Measurements from ENCODE around the gene AHRR.

The AHRR gene

DNA sequence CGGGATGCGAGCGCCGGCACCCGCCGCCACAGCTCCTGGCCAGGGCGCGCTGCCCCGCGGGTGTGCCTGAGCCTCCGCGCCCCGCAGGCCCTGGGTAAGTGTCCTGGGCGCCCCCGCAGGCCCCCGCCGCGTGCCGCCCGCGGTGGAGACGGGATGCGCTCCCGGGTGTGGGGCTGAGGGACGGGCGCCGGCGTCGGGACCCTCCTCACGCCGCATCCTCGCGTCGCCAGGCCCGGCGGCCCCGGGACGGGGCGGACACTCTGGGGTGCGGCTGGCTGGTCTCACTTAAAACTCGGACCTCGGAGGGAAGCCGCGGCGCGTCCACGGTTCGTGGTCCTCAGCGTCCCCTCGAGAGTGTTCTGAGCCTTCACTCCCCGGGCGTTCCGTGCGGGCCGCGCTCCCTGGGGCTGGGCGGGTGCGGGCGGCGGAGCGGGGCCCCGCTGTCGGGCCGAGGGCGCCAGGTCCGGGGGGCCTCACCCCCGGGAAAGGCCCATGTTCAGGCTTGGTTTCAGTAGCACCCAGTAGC, 275 bp downstream of the AHRR start:
- FAIRE-seq: no peak

DNA sequence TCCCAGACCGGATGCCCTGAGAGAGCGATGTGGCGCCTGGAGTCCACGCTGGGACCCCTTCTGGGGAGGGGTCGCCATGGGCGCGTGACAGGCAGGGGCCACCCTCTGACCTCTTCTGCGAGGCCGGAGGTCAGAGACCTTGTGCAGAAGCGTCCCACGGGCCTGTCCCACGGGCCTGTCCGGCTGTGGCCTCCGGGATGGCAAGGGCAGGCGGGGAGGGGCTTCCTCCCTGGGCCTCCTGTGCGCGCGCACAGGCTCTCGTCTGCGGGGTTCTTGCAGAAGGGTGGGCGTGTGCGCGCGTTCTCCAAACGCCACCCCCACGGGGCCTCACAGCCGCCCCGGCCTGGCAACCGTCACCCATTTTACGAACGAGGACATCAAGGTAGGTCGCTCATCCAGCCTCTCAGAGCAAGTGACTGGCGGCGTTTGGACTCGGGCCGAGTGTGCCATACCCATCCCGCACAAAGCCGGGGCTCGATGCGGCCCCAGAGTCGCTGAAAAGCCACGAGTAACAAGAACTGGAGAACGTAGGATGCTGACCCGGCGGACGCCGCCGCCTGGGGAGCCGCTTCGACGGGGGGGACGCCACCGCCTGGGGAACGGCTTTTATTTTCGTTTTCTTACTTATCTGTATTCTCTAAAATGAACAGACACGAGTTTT, 897 bp downstream of the AHRR start:
- no peak for FAIRE-seq

DNA sequence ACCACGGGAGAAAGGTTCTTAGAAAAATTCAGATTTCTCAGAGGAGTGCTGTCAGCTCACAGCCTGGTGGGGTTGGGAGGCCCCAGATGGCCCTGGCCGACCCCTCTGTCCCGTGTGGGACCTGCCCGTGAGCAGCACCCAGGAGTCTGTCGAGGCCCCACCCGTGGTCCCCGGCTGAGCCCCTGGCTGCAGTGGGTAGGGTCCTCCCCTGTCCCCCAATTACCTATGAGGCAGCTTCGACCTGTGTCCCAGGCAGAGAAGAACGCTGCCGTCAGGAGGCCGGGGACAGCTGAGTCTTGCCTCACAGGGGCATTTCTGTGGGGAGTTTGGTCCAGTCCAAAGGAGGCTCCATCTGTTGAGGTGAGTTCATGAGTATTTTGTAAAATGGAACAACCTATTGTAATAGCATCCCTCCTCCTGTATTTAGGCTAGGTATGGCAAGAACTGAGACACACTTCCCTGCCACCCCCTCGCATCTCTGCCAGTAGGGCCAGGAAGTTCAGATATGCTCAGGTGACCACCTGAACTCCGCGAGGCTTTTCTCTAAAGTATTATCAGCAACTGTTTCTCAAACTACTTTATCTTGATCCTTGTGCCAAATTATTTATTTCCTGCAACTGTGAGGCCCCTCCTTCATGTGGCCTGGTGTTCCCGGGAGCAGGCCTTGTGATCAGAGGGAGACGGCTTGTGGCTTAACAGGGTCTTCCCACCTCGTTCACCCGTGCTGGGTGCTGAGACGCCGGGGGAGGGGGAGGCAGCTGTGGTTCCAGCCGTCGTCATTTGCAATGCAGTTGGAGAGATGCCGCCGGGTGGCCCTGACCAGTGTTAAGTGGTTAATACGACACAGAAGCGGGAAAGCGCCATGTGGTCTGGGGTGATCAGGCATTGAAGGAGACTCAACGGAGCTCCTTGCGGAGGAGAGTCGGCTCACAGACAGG, 1.7 kb downstream of the AHRR start:
- FAIRE-seq: no peak

DNA sequence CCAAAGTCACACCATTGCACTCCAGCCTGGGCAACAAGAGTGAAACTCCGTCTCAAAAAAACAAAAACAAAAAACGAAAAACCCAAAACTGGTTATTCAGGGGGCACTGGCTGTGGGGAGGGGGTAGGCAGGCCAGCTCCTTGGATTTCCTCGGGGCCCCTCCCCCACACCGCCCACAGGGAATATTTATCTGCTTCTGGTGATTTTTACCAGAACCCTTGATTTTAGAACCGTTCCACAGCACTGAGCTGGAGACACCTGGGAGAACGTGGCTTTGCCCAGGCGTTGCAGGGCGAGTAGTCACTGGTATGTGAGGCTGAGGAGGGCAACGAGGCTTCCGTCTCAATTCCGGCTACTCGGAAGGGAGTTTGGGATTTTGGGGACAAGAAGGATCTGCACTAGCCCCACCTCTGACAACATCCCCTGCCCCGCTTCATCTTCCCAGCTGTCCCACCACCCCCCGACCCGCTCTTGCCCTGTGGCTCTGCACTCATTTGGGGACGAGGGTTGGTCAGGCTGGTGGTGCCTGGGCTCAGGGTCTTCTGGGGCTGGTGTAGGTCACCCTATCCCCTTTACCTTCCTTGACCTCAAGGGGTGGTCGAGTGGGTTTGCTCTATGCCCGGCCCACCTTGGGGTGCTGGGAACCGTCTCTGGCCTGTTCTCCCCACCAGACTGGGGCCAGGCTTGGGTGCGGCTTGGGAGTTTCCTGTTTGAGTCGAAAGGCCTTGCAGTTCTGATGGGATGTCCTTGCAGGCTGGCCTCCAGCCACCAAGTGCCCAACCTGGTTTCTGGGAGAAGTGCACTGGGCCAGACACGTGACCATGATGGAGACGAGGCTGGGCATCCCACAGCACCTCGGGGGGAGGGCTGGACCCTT, 3.5 kb downstream of the AHRR start:
- FAIRE-seq: no peak

DNA sequence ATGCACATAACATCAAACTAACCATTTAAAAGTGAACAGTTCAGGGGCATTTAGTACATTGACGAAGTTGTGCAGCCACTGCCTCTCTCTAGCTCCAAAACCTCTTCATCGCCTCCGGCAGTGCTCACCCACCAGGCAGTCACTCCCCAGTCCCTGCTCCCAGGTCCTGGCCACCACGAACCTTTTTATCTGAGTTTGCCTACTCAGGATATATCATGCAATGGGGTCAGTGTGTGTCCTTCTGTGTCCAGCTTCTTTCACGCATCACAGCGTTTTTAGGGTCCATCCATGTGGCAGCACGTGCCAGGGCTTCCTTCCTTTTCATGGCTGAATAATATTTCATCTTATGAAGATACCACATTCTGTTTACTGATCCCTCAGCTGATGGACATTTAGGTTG, 4.6 kb downstream of the AHRR start:
- FAIRE-seq: no peak

DNA sequence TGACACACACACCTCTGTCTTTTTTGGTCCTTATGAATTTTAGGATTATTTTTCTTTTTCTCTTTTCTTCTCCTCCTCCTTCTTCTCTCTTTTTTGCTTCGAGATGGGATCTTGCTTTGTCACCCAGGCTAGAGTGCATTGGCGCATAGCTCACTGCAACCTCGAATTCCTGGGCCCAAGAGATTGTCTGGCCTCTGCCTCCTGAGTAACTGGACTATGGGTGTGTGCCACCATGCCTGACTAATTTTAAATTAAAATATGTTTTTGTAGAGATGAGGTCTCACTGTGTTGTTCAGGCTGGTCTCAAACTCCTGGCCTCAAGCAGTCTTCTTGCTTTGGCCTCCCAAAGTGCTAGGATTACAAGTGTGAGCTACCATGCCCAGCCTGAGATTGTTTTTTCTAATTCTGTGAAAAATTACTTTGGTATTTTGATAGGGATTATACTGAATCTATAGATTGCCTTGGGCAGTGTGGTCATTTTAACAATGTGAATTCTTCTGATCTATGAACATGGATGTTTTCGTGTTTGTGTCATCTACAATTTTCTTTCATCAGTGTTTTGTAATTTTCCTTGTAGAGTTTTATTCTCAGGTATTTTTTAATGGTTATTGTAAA, 7.7 kb downstream of the AHRR start:
- no peak for FAIRE-seq

DNA sequence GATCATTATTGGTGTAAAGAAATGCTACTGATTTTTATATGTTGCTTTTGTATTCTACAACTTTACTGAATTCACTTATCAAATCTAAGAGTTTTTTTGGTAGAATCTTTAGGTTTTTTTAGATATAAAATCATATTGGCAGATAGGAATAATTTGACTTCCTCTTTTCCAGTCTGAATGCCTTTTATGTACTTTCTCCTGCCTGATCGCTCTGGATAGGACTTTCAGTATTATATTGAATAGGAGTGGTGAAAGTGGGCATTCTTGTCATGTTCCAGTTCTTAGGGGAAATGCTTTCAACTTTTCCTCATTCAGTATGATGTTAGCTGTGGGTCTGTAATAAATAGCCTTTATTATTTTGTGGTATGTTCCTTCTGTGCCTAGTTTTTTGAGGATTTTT, 8.3 kb downstream of the AHRR start:
- no peak for FAIRE-seq

DNA sequence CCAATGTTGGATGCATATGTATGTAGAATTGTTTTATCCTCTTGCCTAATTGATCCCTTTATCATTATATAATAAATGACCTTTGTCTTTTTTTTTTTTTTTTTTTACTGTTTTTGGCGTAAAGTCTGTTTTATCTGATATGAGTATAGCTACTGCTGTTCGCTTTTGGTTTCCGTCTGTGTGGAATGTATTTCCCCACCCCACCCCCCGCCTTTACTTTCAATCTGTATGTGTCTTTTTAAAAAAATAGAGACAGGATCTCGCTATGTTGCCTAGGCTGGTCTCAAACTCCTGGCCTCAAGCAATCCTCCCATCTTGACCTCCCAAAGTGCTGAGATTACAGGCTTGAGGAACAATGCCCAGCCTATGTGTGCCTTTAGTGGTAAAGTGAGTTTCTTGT, 11.3 kb downstream of the AHRR start:
- FAIRE-seq: no peak

DNA sequence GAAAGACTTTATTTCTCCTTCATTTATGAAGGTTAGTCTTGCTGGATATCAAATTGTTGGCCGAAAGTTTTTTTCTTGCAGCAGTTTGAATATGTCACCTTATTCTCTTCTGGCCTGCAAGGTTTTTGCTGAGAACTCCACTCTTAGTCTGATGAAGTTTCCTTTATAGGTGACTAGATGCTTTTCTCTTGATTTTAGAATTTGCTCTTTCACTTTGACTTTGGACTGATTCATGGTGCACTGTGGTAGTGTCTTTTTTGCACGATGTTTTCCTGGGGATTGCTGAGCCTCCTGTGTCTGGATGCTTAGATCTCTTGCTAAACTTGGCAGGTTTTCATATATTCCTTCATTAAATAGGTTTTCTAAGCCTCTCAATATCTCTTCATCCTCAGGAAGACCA, 12.4 kb downstream of the AHRR start:
- no peak for FAIRE-seq

DNA sequence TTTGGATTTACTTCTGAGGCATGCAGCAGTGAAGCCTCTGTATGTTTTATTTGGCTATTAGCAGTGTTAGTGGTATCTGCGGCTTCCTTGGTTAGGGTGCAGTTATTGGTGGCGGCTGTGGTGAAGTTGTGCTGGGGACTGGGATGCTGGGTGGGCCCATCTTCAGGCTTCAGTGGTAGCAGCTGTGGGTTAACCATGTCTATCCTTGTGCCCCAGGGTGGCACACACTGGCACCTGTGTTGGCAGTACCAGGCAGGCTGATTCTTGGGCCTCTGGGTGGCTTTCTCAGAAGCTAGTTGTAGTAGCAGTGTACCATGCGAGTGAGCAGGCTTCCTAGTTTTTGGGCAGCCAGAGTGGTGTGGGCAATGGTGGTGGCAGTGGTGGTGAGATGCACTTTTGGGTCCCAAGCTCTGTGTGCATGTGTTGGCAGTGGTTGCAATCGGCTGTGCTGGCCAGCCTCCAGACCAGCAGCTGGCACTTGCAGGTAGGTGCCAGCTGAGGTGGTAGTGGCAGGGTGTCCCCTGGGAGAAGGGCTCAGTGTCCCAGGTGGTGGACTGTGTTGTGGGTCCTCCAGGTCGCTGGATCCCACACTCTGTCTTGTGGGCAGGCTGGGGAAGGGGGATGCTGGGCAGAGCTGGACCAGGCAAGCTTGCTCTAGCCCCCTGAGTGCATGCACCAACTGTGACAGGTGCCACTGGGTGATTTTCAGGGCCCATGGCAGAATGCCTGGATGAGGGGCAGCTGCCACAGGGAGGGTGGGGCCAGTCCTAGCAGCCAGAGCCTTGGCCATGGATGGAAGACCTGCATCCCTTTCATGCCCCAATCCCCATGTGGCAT, 13.6 kb downstream of the AHRR start:
- FAIRE-seq: no peak

DNA sequence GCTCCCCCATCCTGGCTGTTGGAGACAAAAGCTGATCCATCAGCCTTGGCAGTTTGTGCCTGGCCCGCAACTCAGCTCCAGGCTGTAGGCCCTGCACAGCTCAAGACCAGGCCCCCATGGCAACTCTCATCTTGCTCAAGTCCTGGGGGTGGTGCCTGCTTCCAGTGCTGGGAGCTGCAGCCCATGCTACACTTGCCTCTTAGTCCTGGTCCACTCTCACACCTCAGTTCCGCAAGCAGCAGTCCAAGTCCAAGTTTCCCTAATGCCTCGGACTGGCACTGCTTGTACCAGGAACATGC, 14.2 kb downstream of the AHRR start:
- no peak for FAIRE-seq

DNA sequence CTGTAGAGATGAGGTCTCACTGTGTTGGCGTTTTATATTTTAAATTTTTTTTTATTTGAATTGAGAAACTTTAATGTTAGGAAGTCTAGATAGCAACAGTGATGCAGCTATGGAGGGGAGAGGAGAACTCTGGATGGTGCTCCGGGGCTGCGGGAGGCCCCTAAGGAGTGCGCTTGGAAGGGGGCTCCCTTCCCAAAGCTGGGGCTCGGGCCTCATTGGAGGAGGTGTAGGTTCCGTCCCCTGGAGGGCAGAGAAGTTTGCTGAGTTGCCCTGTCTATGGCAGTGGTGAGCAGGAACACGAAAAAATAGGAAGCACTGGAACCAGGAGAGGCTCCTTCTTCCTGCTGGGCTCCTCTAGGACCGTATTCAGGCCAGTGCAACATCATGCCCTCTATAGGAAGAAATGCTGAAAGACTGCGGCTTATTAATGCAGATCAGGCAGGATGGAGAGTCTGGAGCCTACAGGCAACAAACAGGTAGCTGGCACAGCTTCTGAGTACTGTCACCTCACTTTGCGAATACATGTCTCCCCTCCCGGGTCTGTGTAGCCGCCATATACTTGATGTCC, 16.1 kb downstream of the AHRR start:
- no peak for FAIRE-seq

DNA sequence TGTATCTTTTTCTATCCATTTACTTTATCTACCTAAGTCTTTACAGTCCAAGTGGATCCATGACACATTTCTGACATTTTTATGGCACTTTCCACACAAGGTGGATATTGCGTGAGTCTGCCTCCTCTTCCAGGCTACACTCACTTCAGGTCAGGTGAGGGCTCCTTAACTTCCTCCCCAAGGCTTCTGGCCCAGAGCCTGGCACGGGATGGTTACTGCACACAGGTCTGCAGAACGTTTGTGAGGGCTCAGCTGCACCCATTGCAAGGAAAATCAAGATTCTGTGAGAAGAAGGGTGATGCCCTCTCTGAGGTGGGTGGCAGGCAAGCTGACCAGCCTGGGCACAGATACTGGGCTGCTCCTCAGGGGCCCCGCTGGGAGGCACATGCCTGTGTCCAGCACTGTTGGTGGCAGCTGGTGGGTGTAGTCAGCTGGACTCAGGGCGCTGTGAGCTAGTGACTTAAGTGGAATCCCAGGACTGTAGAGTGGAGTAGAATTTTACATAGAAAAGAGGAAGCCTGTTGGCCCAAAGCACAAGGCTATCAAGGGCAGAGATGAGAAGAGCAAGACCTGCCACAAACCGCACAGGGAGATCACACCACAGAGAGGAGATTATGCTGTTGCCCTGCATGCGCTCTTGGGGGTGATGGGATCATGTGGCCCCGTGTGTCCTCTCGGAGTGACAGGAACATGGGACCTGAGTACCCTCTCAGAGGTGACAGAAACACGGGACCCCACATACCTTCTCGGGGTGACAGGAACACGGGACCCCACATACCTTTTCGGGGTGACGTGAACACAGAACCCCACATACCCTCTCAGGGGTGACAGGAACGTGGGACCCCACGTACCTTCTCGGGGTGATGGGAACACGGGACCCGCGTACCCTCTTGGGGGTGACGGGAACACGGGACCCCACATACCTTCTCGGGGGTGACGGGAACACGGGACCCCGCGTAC, 21.3 kb downstream of the AHRR start:
- FAIRE-seq: no peak

DNA sequence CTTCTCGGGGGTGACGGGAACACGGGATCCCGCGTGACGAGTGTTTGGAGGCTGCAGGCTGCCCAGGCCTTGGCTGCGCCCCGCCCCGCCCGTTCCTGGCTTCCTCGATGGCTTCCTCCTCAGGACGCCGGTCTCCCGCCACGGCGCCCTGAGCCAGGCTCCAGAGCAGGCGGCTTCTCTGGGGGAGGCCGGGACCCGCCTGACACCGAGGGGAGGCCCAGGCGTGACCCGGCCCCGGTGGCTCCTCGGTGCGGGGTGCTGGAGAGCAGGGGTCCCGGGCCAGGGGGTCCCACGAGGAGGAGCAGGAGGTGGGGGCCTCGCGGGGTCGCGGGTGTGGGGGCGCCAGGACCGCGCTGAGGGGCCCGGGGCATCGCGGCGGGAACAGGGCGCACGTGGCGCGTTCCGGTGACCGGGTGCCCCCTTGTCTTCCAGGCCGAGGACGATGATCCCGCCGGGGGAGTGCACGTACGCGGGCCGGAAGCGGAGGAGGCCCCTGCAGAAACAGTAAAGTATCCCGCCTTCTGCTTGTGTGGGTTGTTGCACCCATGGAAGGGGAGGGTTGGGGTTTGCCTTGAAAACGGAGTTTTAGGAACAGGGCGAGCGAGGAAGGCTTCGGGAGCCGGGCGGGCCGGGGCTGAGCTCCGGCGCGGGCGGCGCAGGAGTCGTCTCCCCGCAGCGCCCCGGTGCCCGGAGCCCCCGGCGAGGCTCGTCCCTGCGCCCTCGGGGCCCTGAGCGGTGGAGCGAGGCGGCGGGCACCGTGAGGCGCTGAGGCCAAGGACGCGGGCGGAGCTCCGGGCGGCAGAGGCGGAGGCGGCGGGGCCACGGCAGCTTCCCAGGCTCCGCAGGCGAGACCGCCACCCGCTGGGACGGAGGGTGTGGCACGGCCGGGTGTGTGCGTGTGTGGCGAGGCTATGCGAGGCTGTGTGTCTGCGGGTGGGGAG, 22.2 kb downstream of the AHRR start:
- no peak for FAIRE-seq

DNA sequence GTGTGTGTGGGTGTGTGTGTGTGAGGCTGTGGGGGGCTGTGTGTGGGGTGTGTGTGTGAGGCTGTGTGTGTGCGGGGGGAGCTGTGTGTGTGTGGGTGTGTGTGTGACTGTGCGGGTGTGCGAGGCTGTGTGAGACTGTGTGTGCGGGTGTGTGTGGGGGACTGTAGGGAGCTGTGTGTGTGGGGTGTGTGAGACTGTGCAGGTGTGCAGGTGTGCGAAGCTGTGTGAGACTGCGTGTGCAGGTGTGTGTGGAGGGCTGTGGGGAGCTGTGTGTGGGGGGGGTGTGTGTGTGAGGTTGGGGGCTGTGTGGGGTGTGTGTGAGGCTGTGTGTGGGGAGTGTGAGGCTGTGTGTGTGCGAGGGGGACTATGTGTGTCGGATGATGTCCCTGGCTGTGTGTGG, 23.2 kb downstream of the AHRR start:
- FAIRE-seq: no peak

DNA sequence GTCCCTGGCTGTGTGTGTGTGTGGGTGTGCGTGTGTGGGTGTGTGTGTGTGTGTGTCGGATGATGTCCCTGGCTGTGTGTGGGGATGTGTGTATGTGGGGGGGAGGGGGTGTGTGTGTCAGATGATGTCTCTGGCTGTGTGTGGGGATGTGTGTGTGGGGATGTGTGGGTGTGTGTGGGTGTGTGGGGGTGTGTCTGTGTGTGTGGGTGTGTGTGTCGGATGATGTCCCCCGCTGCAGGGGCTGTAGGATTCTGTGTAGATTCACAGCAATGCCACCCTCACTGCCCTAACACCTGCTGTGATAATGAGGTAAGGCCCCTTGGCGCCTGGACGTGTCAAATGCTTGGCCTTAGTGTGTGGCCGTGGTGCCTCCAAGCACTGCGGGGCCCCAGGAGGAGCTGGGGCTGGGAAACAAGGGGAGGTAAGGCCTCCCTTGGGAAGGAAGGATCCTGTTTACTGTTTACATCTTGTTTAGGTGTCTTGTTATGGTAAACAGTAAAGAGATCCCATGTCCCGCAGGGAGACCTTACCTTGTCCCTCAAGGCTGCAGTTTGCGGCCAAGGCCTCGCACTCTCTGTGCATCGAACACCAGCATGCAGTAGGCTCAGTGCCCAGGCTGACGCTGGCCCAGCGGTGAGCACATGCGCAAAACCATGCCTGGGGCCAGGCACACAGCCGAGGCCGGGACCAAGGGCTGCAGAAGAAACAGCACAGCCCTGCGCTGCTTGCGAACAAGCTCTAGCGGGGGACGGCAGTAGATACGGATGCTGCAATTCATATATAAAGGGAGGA, 24.1 kb downstream of the AHRR start:
- FAIRE-seq: no peak

DNA sequence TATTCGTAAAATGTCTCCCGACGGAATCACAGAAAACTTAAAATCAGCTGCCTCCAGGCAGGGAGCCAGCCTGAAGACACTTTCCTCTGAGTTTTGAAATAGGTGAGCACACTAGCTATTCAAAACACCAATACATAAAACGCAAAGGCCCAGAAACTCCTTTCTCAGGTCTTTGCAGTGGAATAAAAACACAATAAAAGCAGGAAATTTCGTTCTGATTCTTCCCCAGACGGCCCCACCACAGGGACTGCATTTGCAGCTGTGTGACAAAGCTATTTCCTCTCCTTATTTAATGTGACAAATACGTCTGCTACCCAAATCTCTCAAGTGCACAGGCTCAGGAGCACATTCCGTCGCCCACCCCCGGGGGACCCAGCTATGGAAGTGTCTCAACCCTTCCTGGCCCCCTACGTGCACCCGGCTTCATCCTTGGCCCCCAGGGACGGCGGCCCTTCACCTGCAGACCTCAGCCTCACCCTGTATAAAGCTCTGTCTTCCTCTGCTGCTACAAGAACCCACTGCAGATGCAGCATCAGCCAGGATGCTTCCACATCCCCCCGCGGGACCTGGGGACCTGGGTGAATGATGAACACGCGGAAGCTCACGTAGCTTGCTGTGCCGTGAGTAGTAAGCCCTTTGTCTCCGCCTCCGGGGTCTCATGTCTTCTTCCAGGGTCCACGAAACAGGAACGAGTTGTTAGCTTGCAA, 24.9 kb downstream of the AHRR start:
- no peak for FAIRE-seq

Data from G401.6 (cell line).